Measurements from ENCODE around the gene BCAS3. TPM values are rescaled to one million over a fixed set of nuclear protein-coding genes. Genes with fewer than 3 reads are reported as not detected.

The BCAS3 gene
- total RNA-seq, 2 experiments from 2014 or later: 13.4 to 14.5 TPM

- no peaks in the 10 kb centered on the region for H3K36me3 ChIP-seq (ENCODE audit: insufficient read depth, low read length)
Measured at GRCh38 chr17:60747069-60747808, 69.6 kb downstream of the BCAS3 start.

DNA sequence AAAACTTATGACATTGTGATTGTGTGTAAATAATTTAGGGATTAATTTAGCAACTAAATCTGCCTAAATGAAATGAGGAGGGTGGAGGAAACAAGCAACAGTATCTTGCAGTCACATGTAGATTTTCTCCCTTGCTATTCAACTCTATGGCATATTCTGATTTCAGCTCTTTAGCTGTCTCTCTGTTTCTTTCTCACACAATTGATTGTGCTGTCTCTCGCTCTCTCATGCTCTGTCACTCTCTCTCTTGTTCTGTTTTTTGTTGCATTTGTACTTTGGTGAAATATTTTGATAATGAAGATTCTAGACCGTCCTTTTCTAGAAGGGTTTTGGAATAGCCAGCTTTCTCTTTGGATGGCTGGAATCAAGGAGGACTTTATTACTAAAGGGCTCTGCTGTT is 70.6 kb downstream of the BCAS3 start:
- Histone ChIP-seq H4K20me1 (ENCODE audit: insufficient read depth, low read length) (no peaks in the 10 kb centered on the region), H3K4me1 (ENCODE audit: insufficient read depth, low read length, poor library complexity, severe bottlenecking) (no peaks in the 10 kb centered on the region), H2AFZ (ENCODE audit: low read length) (no peak overlapping the region), H3K4me3 (ENCODE audit: low read depth, low read length, poor library complexity, severe bottlenecking) (no peak overlapping the region), H3K9me2 (ENCODE audit: insufficient read depth, low read length) (no peaks in the 10 kb centered on the region), H3K4me2 (ENCODE audit: low read length) (no peak overlapping the region), H3K36me3 (ENCODE audit: insufficient read depth, low read length) (no peaks in the 10 kb centered on the region), H3K79me2 (ENCODE audit: insufficient read depth, low read depth, low read length) (no peaks in the 10 kb centered on the region), H3K27ac (ENCODE audit: low read depth, low read length, poor library complexity, severe bottlenecking) (no peak overlapping the region), H3K9me3 (ENCODE audit: low read length) (no peaks in the 10 kb centered on the region)
- BruUV-seq (replicated peaks): no TSS peak
- POLR2A ChIA-PET: interaction anchor here (1.1 kb wide), 1 partner anchor 16 kb away, joined by 3 read pairs; no protein-coding TSS in a partner anchor
- intact Hi-C loops (cut with micrococcal nuclease; ENCODE audit: unreplicated experiment): no loop called here
- no peak for DNase-seq (ENCODE audit: low spot score)
- TF ChIP-seq EZH2phosphoT487 (IDR thresholded peaks at IDR 0.05; ENCODE audit: borderline replicate concordance, low read depth, low read length) (no peak), CTCF (conservative IDR thresholded peaks at IDR 0.05; ENCODE audit: low read length) (no peak)
- CTCF ChIA-PET (ENCODE audit: unreplicated experiment): no interaction called here

More at GRCh38 chr17:60747069-60747808, 69.6 kb downstream of the BCAS3 start:
- no peak for DNase-seq (ENCODE audit: low spot score)
- H3K9me3 ChIP-seq (ENCODE audit: low read length): no peaks in the 10 kb centered on the region
- no peak overlapping the region for H3K4me2 ChIP-seq (ENCODE audit: low read length)
- H3K79me2 ChIP-seq (ENCODE audit: insufficient read depth, low read depth, low read length): no peaks in the 10 kb centered on the region
- no peaks in the 10 kb centered on the region for H3K4me1 ChIP-seq (ENCODE audit: insufficient read depth, low read length, poor library complexity, severe bottlenecking)
- intact Hi-C loops (cut with micrococcal nuclease; ENCODE audit: unreplicated experiment): no loop called here
- H3K9me2 ChIP-seq (ENCODE audit: insufficient read depth, low read length): no peaks in the 10 kb centered on the region
- H3K27ac ChIP-seq (ENCODE audit: low read depth, low read length, poor library complexity, severe bottlenecking): no peak overlapping the region
- no peak overlapping the region for H2AFZ ChIP-seq (ENCODE audit: low read length)
- H3K4me3 ChIP-seq (ENCODE audit: low read depth, low read length, poor library complexity, severe bottlenecking): no peak overlapping the region
- ChIA-PET CTCF (ENCODE audit: unreplicated experiment) (no interaction called here), POLR2A (interaction anchor here (1.1 kb wide), 1 partner anchor 15 kb away, joined by 3 read pairs; no protein-coding TSS in a partner anchor)
- no peaks in the 10 kb centered on the region for H4K20me1 ChIP-seq (ENCODE audit: insufficient read depth, low read length)
- no TSS peak for BruUV-seq (replicated peaks)
- TF ChIP-seq CTCF (conservative IDR thresholded peaks at IDR 0.05; ENCODE audit: low read length) (no peak), EZH2phosphoT487 (IDR thresholded peaks at IDR 0.05; ENCODE audit: borderline replicate concordance, low read depth, low read length) (no peak)

- no peaks in the 10 kb centered on the region for H3K4me1 ChIP-seq (ENCODE audit: insufficient read depth, low read length, poor library complexity, severe bottlenecking)
- TF ChIP-seq CTCF (conservative IDR thresholded peaks at IDR 0.05; ENCODE audit: low read length): no peak
- no peak for TF ChIP-seq EZH2phosphoT487 (IDR thresholded peaks at IDR 0.05; ENCODE audit: borderline replicate concordance, low read depth, low read length)
- no peaks in the 10 kb centered on the region for H3K9me3 ChIP-seq (ENCODE audit: low read length)
- H3K79me2 ChIP-seq (ENCODE audit: insufficient read depth, low read depth, low read length): no peaks in the 10 kb centered on the region
- H3K4me3 ChIP-seq (ENCODE audit: low read depth, low read length, poor library complexity, severe bottlenecking): no peak overlapping the region
- CTCF ChIA-PET (ENCODE audit: unreplicated experiment): no interaction called here
- POLR2A ChIA-PET: no interaction called here
- no TSS peak for BruUV-seq (replicated peaks)
- H4K20me1 ChIP-seq (ENCODE audit: insufficient read depth, low read length): no peaks in the 10 kb centered on the region
- no peaks in the 10 kb centered on the region for H3K36me3 ChIP-seq (ENCODE audit: insufficient read depth, low read length)
- no peak overlapping the region for H2AFZ ChIP-seq (ENCODE audit: low read length)
- no peak for DNase-seq (ENCODE audit: low spot score)
- H3K9me2 ChIP-seq (ENCODE audit: insufficient read depth, low read length): no peaks in the 10 kb centered on the region
- H3K4me2 ChIP-seq (ENCODE audit: low read length): no peak overlapping the region
- no peak overlapping the region for H3K27ac ChIP-seq (ENCODE audit: low read depth, low read length, poor library complexity, severe bottlenecking)
- intact Hi-C loops (cut with micrococcal nuclease; ENCODE audit: unreplicated experiment): no loop called here
Measured at GRCh38 chr17:60749050-60749449, 71.4 kb downstream of the BCAS3 start.
